GM18858 (cell line): Measurements from ENCODE around the gene APLN.
A peak's percentile ranks its signal among the peaks of the same experiment; 100 is the strongest.

ENCODE experiments used
- ATAC-seq: cut with Tn5 transposase; IDR thresholded peaks from one replicate; pipeline ENCODE4 v1.9.1; 2021; ENCODE audit not compliant: unreplicated experiment

The APLN gene, protein sequence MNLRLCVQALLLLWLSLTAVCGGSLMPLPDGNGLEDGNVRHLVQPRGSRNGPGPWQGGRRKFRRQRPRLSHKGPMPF

GRCh38 chrX:129654652-129655546, at the start of gene APLN:
TSS of gene APLN (minus strand) at chrX:129654956. CDS start at chrX:129654630, 326 bp downstream.
- no peak for ATAC-seq

DNA sequence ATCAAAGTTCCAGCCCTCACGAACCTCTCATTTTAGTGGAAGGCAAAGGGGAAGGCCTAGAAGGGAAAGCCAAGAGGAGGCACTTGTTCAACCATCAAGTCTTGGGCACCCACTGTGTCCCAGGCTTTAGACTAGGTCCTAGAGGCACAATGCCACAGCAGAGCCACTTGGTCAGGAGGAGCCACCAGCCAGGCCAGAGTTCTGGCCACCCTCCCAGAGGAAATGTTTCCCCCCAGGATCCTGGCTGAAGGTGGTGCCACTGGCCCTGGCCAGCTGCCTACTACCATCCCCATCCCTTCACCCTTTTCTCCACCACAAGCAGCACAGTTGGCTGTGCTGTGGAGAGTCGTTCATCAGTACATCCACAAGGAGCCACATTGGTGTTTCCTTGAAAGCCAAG, 49.7 kb upstream of the APLN start:
- no peak for ATAC-seq

- ATAC-seq, result no peak
These were observed 46.9 kb upstream of the APLN start for GRCh38 chrX:129701624-129702069.

- no peak for ATAC-seq
These were observed 45.8 kb upstream of the APLN start for GRCh38 chrX:129700536-129700935.

DNA sequence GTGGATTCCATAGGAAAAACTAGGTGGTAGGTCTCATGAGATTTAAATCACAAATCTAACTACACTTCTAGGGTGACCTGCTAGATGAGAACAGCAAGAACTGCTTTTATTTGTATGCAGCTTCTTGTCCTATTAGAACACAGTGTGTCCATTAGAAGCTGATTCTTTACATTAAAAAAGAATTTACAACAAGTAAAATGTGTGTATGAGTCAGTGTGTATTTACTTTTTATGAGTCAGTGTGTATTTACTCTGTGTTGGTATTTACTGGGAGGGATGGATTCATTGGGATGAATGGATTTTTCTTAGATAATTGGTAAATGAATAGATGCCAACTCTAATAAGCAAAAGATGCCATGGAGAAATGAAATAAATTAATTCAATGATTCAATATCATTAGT, 43.4 kb upstream of the APLN start:
- ATAC-seq, result no peak

GRCh38 chrX:129697204-129697829, 42.6 kb upstream of the APLN start:
- no peak for ATAC-seq

DNA sequence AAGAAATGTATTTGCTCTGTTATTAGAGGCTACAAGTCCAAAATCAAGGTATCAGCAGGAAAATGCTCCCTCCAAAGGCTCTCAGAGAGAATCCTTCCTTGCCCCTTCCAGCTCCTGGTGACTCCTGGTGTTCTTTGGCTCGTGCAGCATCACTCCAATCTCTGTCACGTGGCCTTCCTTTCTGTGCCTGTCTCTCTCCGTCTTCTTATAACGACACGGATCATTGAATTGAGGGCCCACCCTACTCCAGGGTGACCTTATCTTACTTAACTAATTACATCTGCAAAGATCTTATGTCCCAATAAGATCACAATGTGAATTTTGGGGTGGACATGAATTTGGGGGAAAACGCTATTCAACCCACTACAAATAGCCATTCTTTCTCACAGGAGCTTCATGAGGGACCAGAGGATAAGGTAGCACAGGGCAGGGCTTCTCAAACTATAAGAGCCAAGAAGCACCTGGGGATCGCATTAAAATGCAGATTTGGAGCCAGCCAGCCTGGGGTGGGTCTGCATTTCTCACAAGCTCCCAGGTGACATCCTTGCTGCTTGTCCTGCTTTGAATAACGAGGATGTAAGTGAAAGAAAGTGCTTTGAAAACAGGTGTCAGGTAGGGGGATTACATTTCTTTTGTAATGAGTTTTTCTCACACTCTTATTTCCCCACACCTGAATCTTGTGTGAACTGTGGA, 41.9 kb upstream of the APLN start:
- no peak for ATAC-seq

DNA sequence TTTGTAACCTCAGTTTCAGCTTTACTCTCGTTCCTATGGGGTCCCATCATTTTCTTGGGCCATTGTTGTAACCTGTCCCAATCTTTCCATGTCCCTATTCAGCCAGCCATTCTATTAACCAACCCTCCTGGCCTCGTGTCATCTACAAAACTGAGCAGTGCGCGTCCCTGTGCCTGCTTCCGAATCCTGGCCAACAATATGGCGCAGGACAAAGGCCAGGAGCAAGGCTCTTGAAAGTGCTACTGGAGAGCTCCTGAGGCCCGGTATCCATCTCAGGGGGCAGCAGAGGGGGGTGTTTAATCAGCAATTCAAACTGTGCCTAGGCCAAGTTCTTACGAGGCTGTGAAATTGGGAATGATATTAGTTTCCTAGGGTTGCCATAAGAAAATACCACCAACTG, 41.2 kb upstream of the APLN start:
- ATAC-seq, result no peak

DNA sequence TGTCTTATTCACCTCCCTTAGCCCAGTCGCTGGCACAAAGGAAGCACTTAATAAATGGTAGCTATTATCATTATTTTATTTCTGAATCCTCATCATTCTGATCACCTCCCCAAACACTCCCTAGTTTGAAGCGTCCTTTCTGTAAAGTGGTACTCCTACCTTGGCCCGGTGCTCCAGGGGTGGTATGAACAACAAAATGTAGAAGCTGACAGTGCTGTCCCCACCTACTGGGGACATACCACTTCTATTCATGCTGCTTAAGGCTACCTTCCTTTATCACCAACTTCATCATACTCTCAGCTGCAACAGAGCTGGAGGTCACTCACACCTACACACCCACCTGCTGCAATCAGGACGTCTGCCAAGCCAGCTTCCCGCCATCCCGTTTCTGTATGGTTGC, 40.8 kb upstream of the APLN start:
- ATAC-seq, result no peak

DNA sequence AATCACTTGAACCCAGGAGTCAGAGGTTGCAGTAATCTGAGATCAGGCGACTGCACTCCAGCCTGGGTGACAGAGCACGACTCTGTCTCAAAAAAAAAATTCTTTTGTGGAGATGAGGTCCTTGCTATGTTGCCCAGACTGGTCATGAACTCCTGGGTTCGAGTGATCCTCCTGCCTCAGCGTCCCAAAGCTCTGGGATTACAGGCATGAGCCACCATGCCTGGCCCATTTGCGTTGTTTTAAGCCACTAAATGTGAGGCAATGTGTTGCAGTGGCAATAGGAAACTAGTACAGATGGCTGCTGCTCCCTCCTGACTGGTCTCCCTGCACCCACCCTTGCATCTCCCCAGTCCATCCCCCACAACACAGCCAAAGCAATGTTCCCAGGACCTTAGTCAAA, 40.0 kb upstream of the APLN start:
- ATAC-seq, result no peak

GRCh38 chrX:129693354-129693753, 38.6 kb upstream of the APLN start:
- no peak for ATAC-seq

DNA sequence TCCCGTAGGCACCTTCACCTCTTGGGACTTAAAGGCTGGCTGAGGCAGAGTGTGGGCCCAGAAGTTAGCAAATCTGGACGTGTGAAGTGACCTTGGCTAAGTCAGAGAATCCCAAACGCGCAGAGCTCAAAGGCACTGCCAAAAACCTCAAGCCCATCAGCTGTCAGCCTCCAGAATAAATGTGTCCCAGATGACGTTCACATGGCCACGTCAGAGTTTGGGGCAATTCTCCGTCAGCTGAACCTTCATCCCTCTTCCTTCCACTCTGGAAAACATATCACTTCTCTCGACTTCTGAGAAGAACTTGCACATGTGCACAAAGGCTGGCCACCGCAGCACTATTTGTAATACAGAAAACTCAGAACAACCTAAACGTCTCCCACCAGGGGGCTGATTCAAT, 35.7 kb upstream of the APLN start:
- no peak for ATAC-seq

DNA sequence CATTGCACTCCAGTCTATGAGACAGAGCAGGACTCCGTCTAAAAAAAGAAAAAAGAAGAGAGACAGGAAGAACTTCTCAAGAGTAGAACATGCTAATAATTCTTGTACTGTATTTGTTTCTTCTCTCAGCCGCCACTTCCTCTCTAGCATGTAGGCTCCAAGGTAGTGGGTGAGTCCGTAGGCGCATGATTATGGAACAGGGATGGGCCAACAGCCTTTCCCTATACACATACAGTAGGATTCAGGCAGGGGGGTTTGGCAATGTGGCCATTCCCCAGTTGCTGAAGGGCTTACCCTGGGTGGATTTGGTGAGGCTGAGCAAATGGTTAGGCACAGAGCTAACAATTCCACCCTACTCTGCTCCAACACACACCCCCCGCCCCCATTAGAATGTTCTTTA, 35.0 kb upstream of the APLN start:
- no peak for ATAC-seq

GRCh38 chrX:129688097-129688496, 33.3 kb upstream of the APLN start:
- ATAC-seq, result no peak

DNA sequence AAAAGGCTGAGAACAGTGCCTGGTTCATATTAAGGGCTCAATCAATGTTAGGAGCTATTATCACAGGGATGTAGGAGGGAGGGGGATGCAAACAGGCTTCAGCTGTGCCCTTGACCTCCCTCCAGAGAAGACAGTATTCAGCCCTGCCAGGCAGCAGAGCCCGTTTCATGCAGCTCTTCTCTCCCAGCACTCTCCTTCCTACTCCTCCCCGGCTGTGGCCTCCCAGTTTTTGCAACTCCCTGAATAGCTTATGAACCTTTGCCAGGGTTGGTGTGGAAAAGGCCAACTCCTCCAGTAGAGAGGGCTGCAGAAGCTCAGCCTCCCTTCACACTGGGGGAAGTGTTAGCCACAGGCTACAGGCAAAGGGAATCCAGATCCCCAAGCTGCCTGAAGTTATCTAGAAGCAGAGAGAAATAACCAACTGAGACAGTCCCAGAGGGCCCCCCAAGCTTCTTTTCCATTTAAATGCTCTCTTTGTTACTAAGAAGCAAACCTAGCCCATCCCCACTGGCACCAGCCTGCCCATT, 31.7 kb upstream of the APLN start:
- ATAC-seq, result no peak

DNA sequence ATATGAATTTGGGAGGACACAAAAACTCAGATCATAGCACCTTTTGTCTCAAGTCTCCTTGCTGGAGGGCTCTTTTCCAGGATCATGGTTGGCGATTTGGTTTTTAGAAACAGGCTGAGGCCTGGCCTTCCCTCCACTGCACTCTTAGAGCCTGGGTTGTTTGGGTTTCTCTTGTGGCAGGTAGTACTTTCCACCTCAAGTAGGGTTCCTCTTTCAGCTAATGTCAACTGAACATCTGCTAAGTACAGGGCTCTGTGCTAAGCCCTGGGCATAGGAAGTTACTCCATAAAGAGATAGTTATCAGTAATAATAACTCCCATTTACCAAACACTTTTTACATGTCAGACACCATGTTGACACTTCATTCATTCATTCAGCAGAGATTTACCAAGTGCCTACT, 28.2 kb upstream of the APLN start:
- ATAC-seq, result no peak

GRCh38 chrX:129679901-129680300, 25.1 kb upstream of the APLN start:
- ATAC-seq, result no peak

- ATAC-seq, result peak; percentile 18
These were observed 23.9 kb upstream of the APLN start for GRCh38 chrX:129678614-129679195.

DNA sequence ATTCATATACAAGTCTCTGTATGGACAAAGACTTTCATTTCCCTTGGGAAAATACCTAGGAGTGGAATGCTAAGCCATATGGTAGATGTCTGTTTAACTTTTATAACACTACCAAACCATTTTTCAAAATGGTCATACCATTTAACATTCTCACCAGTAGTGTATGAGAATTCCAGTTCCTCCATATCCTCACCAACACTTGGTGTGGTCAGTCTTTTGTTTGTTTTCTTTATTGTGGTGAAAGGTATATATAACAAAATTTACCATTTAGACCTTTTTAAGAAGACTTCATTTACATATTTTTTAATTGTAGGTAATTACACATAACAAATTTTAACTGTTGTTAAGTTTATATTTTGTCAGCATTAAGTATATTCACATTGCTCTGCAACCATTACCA, 12.7 kb upstream of the APLN start:
- no peak for ATAC-seq

DNA sequence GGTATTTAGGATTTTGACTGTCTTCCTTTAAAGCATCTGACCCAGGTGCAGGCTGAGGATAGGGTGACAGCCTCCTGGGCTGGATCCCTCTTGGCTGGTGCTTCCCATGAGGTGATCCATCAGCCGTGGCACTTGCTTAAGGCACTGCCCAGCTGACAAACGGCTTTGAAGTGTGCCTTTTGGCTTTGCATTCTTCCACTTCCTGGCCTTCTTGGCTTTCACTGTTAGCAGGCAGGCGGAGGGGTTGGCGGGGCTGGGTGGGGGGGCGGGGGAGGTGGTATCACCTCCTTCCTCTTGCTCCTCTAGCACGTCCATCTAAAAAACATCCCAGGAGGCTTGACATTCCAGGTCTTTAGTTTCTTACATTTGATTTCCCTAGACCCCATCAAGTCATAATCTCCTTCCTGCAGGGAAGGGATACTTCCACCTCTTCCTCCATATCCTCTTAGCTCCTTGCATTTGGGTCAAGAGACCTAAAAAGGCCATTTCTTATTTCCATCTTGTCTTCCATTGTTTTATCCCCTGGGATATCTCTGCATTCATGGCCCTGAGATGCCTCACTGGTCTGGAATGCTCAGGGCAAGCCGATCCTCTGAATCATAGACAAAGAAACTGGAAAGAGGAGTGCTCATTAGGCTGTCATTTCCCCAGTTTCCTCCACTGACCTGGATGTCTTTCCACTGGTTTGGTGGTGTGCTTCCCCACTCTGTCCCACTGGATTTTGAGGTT, 11.3 kb upstream of the APLN start:
- ATAC-seq, result no peak
